Right forelimb (tissue), 1 donor: ENCODE data around the gene U2AF1L4.
"Not testable (repeated sequence)": the region's sequence is repeated elsewhere in the genome, so short reads cannot be mapped to it uniquely, and the experiment has no call there.

Source experiments
- DNase-seq: peaks from one replicate; pipeline ENCODE4 v3.0.0-alpha.2; 2018

U2AF1L4 gene

GRCh38 chr19:35780058-35780457 is 34.8 kb upstream of the U2AF1L4 start:
- DNase-seq, result no peak

DNA sequence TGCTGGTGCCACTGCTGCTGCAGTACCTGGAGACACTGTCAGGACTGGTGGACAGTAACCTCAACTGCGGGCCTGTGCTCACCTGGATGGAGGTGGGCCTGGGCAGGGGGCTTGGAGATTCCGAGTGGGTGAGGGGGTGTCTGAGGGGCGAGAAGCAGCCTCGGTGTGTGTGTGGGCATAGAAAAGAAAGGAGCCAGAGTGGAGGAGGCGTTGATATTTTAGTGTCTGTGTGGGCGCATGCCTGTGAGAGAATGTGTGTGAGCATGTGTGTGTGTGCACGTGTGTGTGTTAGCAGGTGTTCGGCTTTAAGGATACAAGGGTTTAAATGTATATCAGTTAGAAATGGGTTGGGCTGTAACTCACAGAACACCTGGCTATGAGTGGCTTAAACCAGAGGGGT is 33.8 kb upstream of the U2AF1L4 start:
- DNase-seq, result no peak

GRCh38 chr19:35777961-35778360 is 32.7 kb upstream of the U2AF1L4 start:
- no peak for DNase-seq

DNA sequence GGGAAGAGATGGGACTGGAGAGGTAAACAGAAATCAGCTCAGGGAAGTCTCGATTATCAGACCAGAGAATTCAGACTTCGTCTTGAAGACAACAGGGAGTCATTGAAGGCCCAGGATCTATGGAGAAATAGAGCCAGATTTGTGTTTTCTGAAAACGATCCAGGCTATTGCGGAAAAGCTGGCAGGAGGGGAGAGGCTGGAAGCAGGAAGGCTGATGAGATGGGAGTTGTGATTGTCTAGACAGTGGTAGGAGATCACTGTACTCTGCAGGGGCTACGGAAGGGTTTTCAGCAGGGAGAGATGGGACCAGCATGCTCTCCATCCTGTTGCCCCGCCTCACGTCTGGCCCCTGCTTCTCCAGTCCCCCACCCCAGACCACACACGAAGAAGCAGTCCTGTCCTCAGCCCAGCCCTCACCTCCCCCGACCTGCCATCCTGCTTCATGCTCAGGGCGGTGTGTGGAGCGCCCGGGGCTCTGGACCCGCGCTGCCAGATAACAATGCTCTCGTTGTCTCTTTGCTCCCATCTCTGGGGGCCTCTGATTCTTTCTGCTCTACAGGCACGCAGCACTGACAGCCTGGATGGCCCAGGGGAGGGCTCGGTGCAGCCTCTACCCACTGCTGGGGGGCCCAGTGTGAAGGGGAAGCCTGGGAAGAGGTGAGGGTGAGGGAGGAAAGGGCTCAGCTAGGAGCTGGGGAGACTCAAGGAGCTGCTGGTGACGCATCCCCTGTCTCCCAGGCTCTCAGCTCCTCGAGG is 32.0 kb upstream of the U2AF1L4 start:
- no peak for DNase-seq

- DNase-seq, result no peak
Observed at GRCh38 chr19:35776102-35776788, 31.0 kb upstream of the U2AF1L4 start.

DNA sequence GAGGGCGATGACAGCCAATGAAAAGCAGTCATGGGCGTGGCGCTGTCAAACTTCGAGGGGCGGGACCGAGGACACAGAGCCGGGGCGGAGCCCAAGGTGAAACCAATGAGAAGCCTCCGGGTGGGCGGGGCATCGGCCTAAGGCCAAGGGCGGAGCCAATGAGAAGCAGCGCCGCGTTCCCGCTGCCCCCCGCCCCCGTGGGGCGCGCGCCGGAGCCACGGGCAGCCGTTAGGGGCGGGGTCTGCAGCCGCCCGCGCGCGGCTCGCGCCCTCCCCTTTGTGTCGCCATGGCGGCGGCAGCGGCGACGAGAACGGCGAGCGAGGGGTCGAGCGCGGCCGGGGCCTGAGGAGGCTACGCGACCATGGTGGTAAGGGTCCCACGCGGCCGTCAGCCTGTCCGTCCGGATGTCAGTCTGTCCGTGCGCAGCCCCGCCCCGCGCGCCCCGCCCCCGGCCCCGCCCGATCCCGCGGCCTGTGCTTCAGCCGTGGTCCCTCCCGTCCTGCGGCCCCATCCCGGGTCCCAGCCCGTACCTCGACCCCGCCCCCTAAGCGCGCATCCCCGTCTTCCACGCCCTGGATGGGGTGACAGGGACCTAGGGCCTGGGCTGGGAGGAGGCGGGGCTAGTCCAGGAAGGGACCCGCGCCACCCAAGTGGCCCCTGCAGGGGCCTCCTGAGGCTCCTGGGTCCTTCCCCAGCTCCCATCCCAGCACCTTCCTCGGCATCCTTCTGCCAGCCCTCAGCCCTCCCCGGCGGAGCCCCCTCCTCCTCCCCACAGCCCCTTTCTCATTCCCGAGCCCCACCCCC is 30.3 kb upstream of the U2AF1L4 start, which contains the start of gene ARHGAP33:
Gene ARHGAP33, plus strand, starts transcription at position 267 of the 804 bp plus-strand sequence. Its CDS starts 95 bp downstream, at position 362.
- DNase-seq, result peak; percentile 99

- no peak for DNase-seq
Observed at GRCh38 chr19:35775046-35775297, 29.8 kb upstream of the U2AF1L4 start.

DNA sequence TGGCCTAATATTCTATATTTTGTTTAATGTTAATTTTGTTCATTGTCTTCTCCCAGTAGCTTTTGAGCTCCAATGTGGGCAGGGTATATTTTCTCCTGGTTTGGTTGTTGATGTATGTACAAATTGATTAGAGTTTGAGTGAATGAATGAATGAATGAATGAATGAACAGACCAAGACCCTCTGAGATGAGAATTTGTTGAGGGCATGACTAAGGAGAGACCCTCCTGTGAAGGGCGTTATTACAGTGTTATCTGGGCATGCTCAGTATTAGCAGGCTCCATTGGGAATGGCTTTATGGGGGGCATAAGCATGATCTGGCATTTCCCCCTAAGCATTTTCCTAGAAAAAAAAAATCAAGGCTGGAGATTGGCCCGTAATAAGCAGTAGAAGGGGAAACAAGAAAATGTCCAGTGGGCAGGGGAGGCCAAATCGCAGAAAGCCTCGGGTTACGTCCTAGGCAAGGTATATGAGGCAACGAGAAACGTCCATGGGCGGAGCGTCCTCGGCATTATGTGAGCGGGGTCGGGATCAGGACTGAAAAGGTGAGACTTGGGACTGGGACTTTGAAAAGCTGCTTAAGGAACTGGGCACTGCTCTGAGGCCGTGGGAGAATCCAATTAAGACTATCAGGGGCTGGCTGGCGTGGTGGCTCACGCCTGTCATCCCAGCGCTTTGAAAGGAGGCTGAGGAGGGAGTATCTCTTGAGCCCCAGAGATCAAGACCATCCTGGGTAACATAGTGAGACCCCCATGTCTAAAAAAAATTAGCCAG is 29.2 kb upstream of the U2AF1L4 start:
- DNase-seq, result no peak

DNA sequence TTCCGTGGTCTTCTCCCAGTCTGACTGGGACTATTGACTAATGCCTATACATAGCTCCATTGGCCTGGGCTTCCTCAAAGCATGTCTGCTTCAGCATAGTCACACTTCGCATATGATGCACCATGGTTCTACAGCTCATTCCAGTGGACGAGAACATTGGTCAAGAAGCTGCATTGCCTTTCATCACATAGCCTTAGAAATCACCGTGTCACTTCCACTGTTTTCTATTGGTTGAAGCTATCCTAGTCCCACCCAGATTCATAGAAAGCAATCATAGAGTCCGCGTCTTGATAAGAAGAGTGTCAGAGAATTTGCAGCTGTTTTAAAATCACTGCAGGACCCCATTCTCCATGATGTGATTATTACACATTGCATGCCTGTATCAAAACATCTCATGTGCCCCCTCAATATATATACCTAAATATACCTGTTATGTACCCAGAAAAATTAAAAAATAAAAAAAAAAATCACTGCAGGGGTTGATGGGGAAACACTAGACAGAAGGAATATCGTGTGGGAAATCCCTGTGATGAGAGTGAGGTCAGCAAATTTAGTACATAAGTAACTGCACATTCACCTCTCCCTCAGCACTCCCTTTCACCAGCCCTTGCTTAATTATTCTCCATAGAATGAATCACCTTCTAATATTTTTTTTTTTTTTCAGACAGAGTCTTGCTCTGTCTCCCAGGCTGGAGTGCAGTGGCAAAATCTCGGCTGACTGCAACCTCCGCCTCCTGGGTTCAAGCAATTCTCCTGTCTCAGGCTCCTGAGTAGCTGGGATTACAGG is 28.0 kb upstream of the U2AF1L4 start:
- DNase-seq, result no peak

DNA sequence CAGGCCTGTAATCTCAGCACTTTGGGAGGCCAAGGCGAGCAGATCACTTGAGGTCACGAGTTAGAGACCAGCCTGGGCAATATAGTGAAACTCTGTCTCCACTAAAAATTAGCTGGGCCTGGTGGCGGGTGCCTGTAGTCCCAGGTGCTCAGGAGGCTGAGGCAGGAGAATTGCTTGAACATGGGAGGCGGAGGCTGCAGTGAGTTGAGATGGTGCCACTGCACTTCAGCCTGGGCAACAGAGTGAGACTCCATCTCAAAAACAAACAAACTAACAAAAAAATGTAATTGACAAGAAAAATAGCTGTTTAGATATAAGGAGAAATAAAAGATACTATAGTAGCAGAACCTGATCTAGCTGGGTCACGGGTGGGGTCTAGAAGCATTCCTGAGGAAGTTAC is 27.1 kb upstream of the U2AF1L4 start:
- DNase-seq, result not testable (repeated sequence)

DNA sequence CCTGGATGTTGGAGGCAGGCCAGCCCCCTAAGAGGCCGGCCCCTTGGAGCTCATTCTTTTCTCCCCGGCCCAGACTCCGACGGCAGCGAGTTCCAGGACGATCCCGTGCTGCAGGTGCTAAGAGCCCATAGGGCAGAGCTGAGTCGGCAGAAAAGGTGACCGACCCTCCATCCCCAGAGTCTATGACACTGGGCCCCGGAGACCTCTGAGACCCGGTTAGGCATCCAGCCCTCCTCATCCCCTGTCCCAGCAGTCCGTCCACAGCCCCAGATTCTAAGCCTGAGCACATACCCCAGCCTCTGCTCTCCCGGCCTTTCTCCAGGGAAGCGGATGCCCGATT is 22.8 kb upstream of the U2AF1L4 start:
- DNase-seq, result no peak

DNA sequence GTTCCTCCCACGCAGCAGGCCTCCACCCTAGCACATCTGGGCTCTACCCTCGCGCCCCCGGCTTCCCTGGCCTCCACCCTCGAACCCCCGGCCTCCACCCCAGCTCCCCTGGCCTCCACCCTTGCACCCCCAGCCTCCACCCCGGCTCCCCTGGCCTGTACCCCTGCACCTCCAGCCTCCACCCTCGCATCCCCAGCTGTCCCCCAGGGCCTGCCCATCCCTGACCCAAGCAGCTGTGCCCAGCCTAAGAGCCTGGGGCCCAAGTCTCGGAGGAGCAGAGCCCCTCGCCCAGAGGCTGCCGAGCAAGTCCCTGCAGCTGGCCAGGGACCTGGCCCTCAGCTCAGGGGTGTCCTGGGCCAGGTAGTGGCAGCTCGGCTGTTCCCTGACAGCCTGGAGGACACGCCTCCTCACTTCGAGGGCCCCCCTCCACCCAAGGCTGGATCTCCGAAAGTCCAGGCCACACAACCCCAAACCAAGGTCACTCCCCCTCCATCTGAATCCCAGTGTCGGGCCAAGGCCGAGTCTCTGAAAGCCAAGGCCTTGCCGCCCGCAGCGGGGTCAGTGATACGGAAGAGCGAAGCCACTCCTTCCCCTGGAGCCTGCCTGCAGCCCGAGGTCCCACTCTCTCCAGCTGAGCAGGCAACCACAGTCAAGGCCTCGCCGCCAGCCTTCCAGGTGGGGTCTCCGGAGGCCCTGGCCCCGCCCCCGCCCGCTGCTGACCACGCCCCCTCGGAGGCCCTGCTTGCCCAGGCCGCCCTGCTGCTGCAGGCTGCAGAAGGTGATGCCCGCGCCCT is 22.3 kb upstream of the U2AF1L4 start:
- DNase-seq, result no peak

DNA sequence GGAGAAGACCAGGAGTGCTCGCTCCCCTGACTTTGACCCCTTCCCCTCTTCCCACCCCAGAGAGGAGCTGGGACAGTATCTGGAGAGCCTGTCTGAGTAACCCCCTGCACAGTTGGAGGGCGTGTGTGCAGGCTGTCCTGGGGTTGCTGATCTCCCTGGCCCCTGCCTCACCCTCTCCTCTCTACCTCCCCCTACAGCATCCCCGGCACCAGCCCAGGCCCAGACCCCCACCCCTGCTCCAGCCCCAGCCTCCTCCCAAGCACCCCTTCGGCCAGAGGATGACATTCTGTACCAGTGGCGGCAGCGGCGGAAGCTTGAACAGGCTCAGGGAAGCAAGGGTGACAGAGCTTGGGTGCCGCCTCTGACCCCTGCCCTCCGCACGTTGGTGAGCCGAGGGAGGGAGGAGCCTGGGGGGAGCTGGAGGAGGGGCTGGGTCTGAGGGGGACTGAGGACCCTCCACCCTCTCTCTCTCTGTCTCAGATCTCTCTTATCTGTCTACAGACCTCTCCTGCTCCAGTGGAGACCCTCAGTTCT is 21.4 kb upstream of the U2AF1L4 start:
- no peak for DNase-seq

DNA sequence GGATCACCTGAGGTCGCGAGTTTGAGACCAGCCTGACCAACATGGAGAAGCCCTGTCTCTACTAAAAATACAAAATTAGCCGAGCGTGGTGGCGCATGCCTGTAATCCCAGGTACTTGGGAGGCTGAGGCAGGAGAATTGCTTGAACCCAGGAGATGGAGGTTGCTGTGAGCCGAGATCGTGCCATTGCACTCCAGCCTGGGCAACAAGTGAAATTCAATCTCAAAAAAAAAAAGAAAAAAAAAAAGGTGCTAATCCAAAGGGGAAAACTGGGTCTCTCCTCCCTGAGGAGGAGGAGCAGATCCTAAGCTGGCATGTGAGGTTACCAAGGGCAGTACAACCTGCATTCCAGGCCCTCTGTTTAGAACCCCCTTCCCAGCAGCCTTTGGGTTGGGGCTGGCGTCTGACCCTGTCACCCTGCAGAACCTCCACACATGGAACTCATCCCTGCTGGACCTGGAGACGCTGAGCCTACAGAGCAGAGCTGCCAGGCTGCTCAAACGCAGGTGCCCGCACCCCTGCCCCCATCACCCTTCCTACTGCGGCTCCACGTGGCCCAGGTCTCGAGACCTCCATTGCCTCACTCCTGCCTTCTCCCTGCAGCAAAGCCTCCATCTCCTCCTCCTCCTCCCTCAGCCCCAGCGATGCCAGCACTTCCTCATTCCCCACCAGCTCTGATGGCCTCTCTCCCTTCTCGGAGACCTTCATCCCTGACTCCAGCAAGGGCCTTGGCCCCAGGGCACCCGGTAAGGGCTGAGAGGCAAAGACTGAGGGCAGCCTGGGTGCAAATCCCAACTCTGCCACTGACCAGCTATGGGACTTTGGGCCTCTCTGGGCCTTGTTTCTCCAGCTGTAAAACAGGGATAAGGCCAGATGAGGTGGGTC is 19.5 kb upstream of the U2AF1L4 start:
- DNase-seq, result no peak

GRCh38 chr19:35760711-35761349 is 15.6 kb upstream of the U2AF1L4 start:
- no peak for DNase-seq

GRCh38 chr19:35759697-35760096 is 14.5 kb upstream of the U2AF1L4 start:
- DNase-seq, result no peak

- peak; percentile 99 for DNase-seq
Observed at GRCh38 chr19:35757749-35758608, 12.8 kb upstream of the U2AF1L4 start, which contains the start of gene PROSER3. PROSER3 (plus strand) TSS chr19:35758176; CDS start chr19:35758216, 40 bp downstream.

GRCh38 chr19:35757231-35757748 is 12.1 kb upstream of the U2AF1L4 start:
- DNase-seq, result peak; percentile 96
